Esophagus (tissue), 2 donors: ENCODE results near the gene MACROD2. TPM values are rescaled to one million over a fixed set of nuclear protein-coding genes. Genes with fewer than 3 reads are reported as not detected.

Experiments used
- H3K27ac ChIP-seq, 2 donors: one replicate each; pipeline ENCODE4 v1.5.1; 2013; ENCODE audit warnings: low read depth in 2 of 2, mild to moderate bottlenecking in 2 of 2, inconsistent platforms in 1 of 2, low read length in 1 of 2, moderate library complexity in 1 of 2
- H3K27me3 ChIP-seq, 2 donors: one replicate each; pipeline ENCODE4 v1.6.1; 2013; ENCODE audit warnings: low read length in 2 of 2, control low read depth in 1 of 2, mild to moderate bottlenecking in 1 of 2; ENCODE audit not compliant: insufficient read depth in 2 of 2, control insufficient read depth in 1 of 2
- H3K36me3 ChIP-seq, 2 donors: one replicate each; pipeline ENCODE4 v1.6.1; 2013; ENCODE audit warnings: low read length in 1 of 2; ENCODE audit not compliant: control insufficient read depth in 2 of 2, insufficient read depth in 2 of 2
- H3K4me1 ChIP-seq, 2 donors: one replicate each; pipeline ENCODE4 v1.6.1; 2013; ENCODE audit warnings: low read length in 1 of 2; ENCODE audit not compliant: control insufficient read depth in 2 of 2, insufficient read depth in 2 of 2
- H3K4me3 ChIP-seq, 2 donors: one replicate each; pipeline ENCODE4 v1.5.1; 2013; ENCODE audit warnings: low read length in 2 of 2, mild to moderate bottlenecking in 2 of 2, low read depth in 1 of 2, moderate library complexity in 1 of 2
- H3K9me3 ChIP-seq, 2 donors: one replicate each; pipeline ENCODE4 v1.6.1; 2013; ENCODE audit warnings: mild to moderate bottlenecking in 2 of 2, low read depth in 1 of 2, low read length in 1 of 2, moderate library complexity in 1 of 2; ENCODE audit not compliant: control insufficient read depth in 2 of 2, insufficient read depth in 1 of 2
- WGBS, 2 donors: extraction: QIAGEN DNeasy Blood & Tissue Kit; methylation state at CpG; one replicate each; pipeline ENCODE4 v1.1.7; 2013; 5-methylcytosine and 5-hydroxymethylcytosine counted together
- polyA plus RNA-seq, 2 donors: library from polyadenylated mRNA; stranded (reverse); fragments of 200-250 nt; gene quantifications; one replicate each; pipeline ENCODE4 v1.2.3, GENCODE V29; 2013
- donor health status: healthy with polysubstance abuse.
- donor health status: Bipolar disorder and iron deficiency.

Gene MACROD2
- polyA plus RNA-seq, 2 donors: 0.64 to 1.9 TPM

GRCh38 chr20:15848126-15848525 is 1852.8 kb downstream of the MACROD2 start:
- Histone ChIP-seq H3K4me1 (no peaks in the 10 kb centered on the region), H3K27me3 (no peaks in the 10 kb centered on the region), H3K9me3 (no peaks in the 10 kb centered on the region), H3K36me3 (no peaks in the 10 kb centered on the region), H3K4me3 (no peak overlapping the region), H3K27ac (no peak overlapping the region)
- WGBS, 2 donors: 82 to 89% methylated on average over 3 of the region's 3 CpGs

- Histone ChIP-seq H3K4me3 (no peak overlapping the region), H3K9me3 (no peaks in the 10 kb centered on the region), H3K27me3 (no peaks in the 10 kb centered on the region), H3K4me1 (no peaks in the 10 kb centered on the region), H3K27ac (no peak overlapping the region), H3K36me3 (no peaks in the 10 kb centered on the region)
- WGBS, 2 donors: 82 to 84% methylated on average over 12 of the region's 12 CpGs
Observed at GRCh38 chr20:15848995-15849610, 1853.8 kb downstream of the MACROD2 start.

DNA sequence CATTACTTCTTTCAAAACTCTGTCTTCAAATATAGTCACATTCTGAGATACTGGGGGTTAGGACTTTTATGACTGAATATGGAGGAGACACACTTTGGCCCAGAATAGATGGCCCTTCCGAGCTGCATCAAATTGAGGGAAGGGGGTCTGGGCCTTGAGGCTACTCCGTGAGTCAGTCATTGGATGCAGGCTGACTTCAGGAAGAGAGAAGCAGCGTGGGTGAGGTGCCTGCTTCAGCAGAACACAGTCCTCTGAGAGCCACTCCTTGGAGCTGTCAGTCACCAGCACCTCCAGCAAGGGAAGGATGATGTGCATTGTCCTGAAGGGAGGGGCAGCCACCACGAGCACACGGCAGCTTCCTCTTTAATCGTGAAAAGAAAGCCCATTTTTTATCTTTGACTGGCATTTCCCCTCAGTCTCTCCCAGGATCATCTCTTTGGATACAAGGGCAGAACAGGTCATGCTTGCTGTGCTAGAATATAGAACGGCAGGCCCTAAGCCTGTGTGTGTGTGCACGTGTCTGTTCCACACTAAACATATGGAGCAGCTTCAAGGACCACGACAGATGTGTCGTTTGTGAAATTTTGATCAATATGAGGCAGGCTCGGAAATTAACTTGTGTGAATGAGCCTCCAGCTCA is 1856.4 kb downstream of the MACROD2 start:
- Histone ChIP-seq H3K9me3 (no peaks in the 10 kb centered on the region), H3K27me3 (no peaks in the 10 kb centered on the region), H3K4me1 (no peaks in the 10 kb centered on the region), H3K36me3 (no peaks in the 10 kb centered on the region), H3K27ac (no peak overlapping the region), H3K4me3 (no peak overlapping the region)
- WGBS, 2 donors: 68 to 78% methylated on average over 11 of the region's 11 CpGs

- H3K36me3 ChIP-seq: no peaks in the 10 kb centered on the region
- H3K4me1 ChIP-seq: no peaks in the 10 kb centered on the region
- H3K9me3 ChIP-seq: no peaks in the 10 kb centered on the region
- H3K4me3 ChIP-seq: no peak overlapping the region
- no peak overlapping the region for H3K27ac ChIP-seq
- H3K27me3 ChIP-seq: no peaks in the 10 kb centered on the region
- WGBS, 2 donors: 80 to 82% methylated on average over 2 of the region's 2 CpGs
Observed at GRCh38 chr20:15854911-15855310, 1859.6 kb downstream of the MACROD2 start.

DNA sequence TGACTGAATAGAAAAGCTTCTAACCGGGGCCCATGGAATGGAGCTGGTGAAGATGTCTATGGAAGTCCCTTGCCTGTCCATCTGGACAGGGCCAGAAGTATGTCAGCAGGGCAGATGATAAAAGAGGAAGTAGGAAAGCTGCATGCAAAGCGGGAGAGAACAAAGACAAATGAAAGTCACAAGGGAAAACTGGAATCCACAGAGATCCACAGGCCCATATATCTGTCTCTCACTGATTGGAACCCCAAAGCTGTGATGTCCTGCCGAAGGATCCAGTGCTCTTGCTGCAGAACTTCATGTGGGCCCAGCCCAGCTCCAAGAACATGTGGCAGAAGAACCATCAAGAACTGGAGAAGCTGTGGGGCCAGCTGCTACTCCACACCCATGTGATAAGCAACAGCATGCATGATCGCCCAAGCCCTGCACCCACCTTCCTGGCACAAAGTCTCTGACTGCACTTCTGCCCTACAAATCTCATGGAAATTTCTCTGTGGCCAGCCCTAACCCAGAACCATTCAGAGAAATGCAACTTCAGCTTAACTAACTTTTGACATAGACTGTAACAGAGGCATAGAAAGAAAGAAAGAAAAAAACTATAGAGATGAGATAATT is 1862.0 kb downstream of the MACROD2 start:
- Histone ChIP-seq H3K4me3 (no peak overlapping the region), H3K27me3 (no peaks in the 10 kb centered on the region), H3K36me3 (no peaks in the 10 kb centered on the region), H3K9me3 (no peaks in the 10 kb centered on the region), H3K27ac (no peak overlapping the region), H3K4me1 (no peaks in the 10 kb centered on the region)
- 84 to 87% methylated on average over 4 of the region's 4 CpGs for WGBS, 2 donors

DNA sequence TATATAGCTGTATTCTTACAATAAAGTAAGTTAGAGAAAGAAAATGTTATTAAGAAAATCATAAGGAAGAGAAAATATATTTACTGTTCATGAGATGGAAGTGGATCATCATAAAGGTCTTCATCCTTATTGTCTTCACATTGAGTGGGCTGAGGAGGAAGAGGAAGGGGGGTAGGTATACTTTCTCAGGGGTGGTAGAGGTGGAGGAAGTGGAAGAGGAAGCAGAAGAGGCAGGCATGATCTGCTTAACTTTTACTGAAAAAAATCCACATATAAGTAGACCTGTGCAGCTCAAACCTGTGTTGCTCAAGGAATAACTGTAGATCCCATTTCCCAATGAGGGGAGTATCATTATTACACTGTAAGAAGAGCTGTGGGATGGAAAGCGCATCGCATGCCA is 1863.7 kb downstream of the MACROD2 start:
- 91 to 98% methylated on average over 2 of the region's 2 CpGs for WGBS, 2 donors
- Histone ChIP-seq H3K27me3 (no peaks in the 10 kb centered on the region), H3K4me1 (no peaks in the 10 kb centered on the region), H3K4me3 (no peak overlapping the region), H3K9me3 (no peaks in the 10 kb centered on the region), H3K36me3 (no peaks in the 10 kb centered on the region), H3K27ac (no peak overlapping the region)

GRCh38 chr20:15860850-15861249 is 1865.5 kb downstream of the MACROD2 start:
- Histone ChIP-seq H3K27ac (no peak overlapping the region), H3K4me1 (no peaks in the 10 kb centered on the region), H3K27me3 (no peaks in the 10 kb centered on the region), H3K36me3 (no peaks in the 10 kb centered on the region), H3K4me3 (no peak overlapping the region), H3K9me3 (no peaks in the 10 kb centered on the region)
- whole genome bisulfite sequencing, 2 donors: 75 to 78% methylated on average over 2 of the region's 2 CpGs

GRCh38 chr20:15862178-15862577 is 1866.9 kb downstream of the MACROD2 start:
- H3K27ac ChIP-seq: no peak overlapping the region
- no peak overlapping the region for H3K4me3 ChIP-seq
- no peaks in the 10 kb centered on the region for H3K4me1 ChIP-seq
- WGBS, 2 donors: 61 to 88% methylated on average over 4 of the region's 4 CpGs
- H3K36me3 ChIP-seq: no peaks in the 10 kb centered on the region
- H3K9me3 ChIP-seq: no peaks in the 10 kb centered on the region
- no peaks in the 10 kb centered on the region for H3K27me3 ChIP-seq

DNA sequence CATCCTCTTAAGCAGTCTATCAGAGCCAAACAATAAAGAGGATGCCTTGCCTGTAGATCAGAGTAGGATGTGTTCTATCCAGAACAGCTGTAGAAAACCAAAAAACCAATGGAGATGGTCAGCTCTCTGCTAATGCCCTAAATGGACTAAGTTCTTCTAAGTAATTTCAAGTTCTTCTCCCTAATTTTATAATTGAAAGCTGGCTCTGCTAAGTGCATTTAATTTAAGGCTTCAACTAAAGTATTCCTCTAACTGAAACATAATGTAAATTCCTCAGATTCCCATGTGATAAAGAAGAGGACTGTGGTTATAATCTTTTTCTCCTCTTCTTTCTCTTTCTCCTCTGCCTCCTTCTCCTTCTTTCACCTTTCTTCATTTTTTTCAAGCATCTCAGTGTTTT is 1868.4 kb downstream of the MACROD2 start:
- Histone ChIP-seq H3K27me3 (no peaks in the 10 kb centered on the region), H3K4me3 (no peak overlapping the region), H3K36me3 (no peaks in the 10 kb centered on the region), H3K4me1 (no peaks in the 10 kb centered on the region), H3K9me3 (no peaks in the 10 kb centered on the region), H3K27ac (no peak overlapping the region)

GRCh38 chr20:15865553-15865952 is 1870.2 kb downstream of the MACROD2 start:
- no peaks in the 10 kb centered on the region for H3K9me3 ChIP-seq
- H3K4me3 ChIP-seq: no peak overlapping the region
- H3K27me3 ChIP-seq: no peaks in the 10 kb centered on the region
- WGBS, 2 donors: 85 to 87% methylated on average over 2 of the region's 2 CpGs
- H3K4me1 ChIP-seq: no peaks in the 10 kb centered on the region
- no peak overlapping the region for H3K27ac ChIP-seq
- H3K36me3 ChIP-seq: no peaks in the 10 kb centered on the region
